Activated CD4-positive, CD25-positive, alpha-beta regulatory T cell treated with anti-CD3 and anti-CD28 coated beads, Interleukin-2, amount 50 U/mL, for 16 hours (primary cell): ENCODE data around the gene KRT2.

Source experiments
- DNase-seq: peaks from one replicate; pipeline ENCODE4 v3.0.0-alpha.2; 2020; ENCODE audit warnings: low read depth, low spot score

KRT2 gene

GRCh38 chr12:52651726-52652261, at the start of gene KRT2:
Gene KRT2 (minus strand): TSS chr12:52652211. CDS start chr12:52652142, 69 bp downstream.
- DNase-seq = no peak

GRCh38 chr12:52701281-52701680, 49.3 kb upstream of the KRT2 start:
- no peak for DNase-seq

- no peak for DNase-seq
Measured at GRCh38 chr12:52699960-52700359, 47.9 kb upstream of the KRT2 start.

GRCh38 chr12:52699373-52699772, 47.4 kb upstream of the KRT2 start:
- DNase-seq = no peak

- no peak for DNase-seq
Measured at GRCh38 chr12:52698651-52699340, 46.8 kb upstream of the KRT2 start.

GRCh38 chr12:52697058-52697582, 45.1 kb upstream of the KRT2 start:
- no peak for DNase-seq

- no peak for DNase-seq
Measured at GRCh38 chr12:52696588-52696987, 44.6 kb upstream of the KRT2 start.

- no peak for DNase-seq
Measured at GRCh38 chr12:52695039-52695438, 43.0 kb upstream of the KRT2 start.

GRCh38 chr12:52694151-52694550, 42.1 kb upstream of the KRT2 start:
- no peak for DNase-seq

GRCh38 chr12:52693261-52693660, 41.2 kb upstream of the KRT2 start:
- DNase-seq = no peak

- DNase-seq = no peak
Measured at GRCh38 chr12:52692254-52692653, 40.2 kb upstream of the KRT2 start.

GRCh38 chr12:52691841-52692150, 39.8 kb upstream of the KRT2 start:
- DNase-seq = no peak

- peak; percentile 2 for DNase-seq
Measured at GRCh38 chr12:52691076-52691840, 39.2 kb upstream of the KRT2 start.

GRCh38 chr12:52690351-52691075, 38.5 kb upstream of the KRT2 start:
- DNase-seq = no peak

- no peak for DNase-seq
Measured at GRCh38 chr12:52689936-52690335, 37.9 kb upstream of the KRT2 start.

- no peak for DNase-seq
Measured at GRCh38 chr12:52689239-52689638, 37.2 kb upstream of the KRT2 start.

- no peak for DNase-seq
Measured at GRCh38 chr12:52688481-52688880, 36.5 kb upstream of the KRT2 start.

- no peak for DNase-seq
Measured at GRCh38 chr12:52687497-52688385, 35.7 kb upstream of the KRT2 start.

- DNase-seq = no peak
Measured at GRCh38 chr12:52686756-52687487, 34.9 kb upstream of the KRT2 start.

GRCh38 chr12:52686063-52686462, 34.1 kb upstream of the KRT2 start:
- DNase-seq = no peak
